ENCODE data around the gene MGST3. TPM values are rescaled to one million over a fixed set of nuclear protein-coding genes. Genes with fewer than 3 reads are reported as not detected.

The MGST3 gene
- 103 and 139 TPM in 2 replicates for total RNA-seq

GRCh38 chr1:165630629-165631341 lies at the start of gene MGST3:
TSS of gene MGST3 (plus strand) at chr1:165631234. CDS start at chr1:165649848, 18,614 bp downstream.

GRCh38 chr1:165697881-165698760 lies 67.1 kb downstream of the MGST3 start, which contains the start of gene ALDH9A1:
TSS of gene ALDH9A1 (minus strand) at chr1:165698562. CDS start at chr1:165698558, 4 bp downstream.

Other genes starting within 250 kb of the MGST3 start
- not detected in 2 replicates for gene RXRG, start 186.1 kb upstream of the MGST3 start, total RNA-seq
- gene LRRC52, start 87.2 kb upstream of the MGST3 start, total RNA-seq = not detected in 2 replicates
- 123 and 146 TPM in 2 replicates for gene ALDH9A1, start 67.3 kb downstream of the MGST3 start, total RNA-seq
- 67.2 and 97.7 TPM in 2 replicates for gene TMCO1, start 137.6 kb downstream of the MGST3 start, total RNA-seq
- gene UCK2, start 196.4 kb downstream of the MGST3 start, total RNA-seq = 57.3 and 100 TPM in 2 replicates